AG09319 (cell line): ENCODE data around the gene PLAAT5.
"Not testable (repeated sequence)": the region's sequence is repeated elsewhere in the genome, so short reads cannot be mapped to it uniquely, and the experiment has no call there.

ENCODE experiments used
- DNase-seq: peaks from one replicate; pipeline ENCODE4 v3.0.0-alpha.2; 2010; ENCODE audit warnings: low read depth; ENCODE audit errors: extremely low read depth
- CTCF ChIP-seq: IDR thresholded peaks from 2 replicates; pipeline ENCODE4 v1.5.1; 2011; ENCODE audit warnings: low read depth, mild to moderate bottlenecking, inconsistent platforms, low read length, moderate library complexity

The PLAAT5 gene

DNA sequence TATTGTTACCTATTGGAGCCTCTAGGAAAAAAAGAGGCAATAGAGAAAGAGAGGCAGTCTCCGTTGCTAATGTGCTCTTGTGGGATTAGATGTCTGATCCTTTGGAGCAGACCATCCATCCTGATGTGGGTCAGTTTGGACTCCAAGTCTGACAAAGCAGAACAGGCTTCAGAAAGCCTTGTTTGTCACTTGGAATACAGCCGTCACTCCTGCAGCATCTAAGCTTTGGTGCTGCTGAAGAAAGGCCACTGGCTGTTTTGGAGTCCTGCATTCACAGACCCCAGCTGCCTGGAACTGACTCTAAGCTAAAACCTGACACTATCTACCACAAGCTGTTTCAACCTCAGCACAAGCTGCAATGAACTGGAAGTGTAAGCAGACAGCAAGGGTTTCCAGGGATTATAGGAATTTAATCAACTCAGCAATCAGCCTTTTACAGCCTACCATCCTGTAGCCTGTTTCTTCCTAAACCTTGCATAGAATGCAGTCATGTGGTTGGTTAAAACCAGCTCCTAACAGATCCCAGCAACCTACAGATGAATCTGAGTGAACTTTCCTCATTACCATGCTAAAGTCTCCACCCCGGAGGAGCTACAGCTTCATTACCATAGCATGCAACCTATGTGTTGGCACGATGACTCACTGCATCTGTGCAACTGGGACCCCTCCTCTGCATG is 42.0 kb upstream of the PLAAT5 start:
- DNase-seq, result no peak
- no peak for TF ChIP-seq CTCF

GRCh38 chr11:63532117-63532516 is 41.1 kb upstream of the PLAAT5 start:
- no peak for DNase-seq
- no peak for TF ChIP-seq CTCF

DNA sequence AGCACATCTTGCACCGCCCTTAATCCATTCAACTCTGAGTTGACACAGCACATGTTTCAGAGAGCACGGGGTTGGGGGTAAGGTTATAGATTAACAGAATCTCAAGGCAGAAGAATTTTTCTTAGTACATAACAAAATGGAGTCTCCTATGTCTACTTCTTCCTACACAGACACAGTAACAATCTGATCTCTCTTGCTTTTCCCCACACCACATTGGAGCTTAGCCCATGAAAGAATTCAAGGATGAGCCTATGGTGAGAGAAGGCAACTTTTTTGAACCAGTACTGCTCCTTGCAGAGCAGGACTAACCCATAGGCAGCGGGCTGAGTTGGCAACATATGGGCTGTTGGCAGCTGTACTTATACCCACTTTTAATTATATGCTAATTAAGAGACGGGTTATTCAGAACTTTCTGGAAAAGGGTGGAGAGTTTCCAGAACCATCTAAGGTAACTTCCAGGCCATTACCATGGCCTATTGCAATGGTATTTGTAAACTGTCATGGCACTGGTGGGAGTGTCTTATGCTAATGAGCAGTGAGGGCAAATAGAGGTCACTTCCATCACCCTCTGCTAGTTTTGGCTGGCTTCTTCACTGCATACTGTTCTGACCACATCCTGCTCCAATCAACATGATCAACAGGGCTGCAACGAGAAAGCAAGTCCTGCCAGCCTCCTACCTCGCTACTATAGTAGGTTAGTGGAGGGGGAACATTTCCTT is 40.3 kb upstream of the PLAAT5 start:
- peak; percentile 88 for DNase-seq

DNA sequence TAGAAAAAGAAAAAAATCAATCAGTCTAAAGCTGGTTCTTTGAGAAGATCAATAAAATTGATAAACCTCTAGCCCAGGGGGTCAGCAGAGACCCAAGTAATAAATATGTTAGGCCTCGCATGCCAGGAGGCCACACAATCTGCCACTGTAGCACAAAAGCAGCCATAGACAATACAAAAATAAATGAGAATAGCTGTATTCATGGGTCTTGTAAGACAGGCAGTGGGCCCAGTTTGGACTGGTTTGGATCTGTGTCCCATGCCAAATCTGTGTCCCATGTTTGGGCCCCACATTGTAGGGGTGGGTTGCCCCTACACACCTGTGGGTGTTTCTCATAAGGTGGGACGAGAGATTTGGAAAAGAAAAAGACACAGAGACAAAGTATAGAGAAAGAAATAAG is 39.1 kb upstream of the PLAAT5 start:
- TF ChIP-seq CTCF, result no peak
- DNase-seq, result no peak

- DNase-seq, result not testable (repeated sequence)
These were observed 38.4 kb upstream of the PLAAT5 start for GRCh38 chr11:63529373-63529772.

DNA sequence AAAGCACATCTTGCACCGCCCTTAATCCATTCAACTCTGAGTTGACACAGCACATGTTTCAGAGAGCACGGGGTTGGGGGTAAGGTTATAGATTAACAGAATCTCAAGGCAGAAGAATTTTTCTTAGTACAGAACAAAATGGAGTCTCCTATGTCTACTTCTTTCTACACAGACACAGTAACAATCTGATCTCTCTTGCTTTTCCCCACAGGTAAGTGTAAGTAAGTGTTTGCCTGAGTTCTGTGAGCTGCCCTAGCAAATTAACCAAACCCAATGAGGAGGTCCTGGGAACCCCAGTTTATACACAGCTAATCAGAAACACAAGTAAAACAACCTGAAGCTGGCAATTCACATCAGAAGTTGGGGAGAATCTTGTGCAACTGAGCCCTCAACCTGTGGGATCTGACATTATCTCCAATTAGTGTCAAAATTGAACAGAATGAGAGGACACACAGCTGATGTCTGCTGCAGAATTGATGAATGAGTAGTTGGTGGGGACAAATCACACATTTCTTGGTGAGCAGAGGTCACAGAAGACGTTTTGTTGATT is 37.8 kb upstream of the PLAAT5 start:
- DNase-seq, result not testable (repeated sequence)

GRCh38 chr11:63528156-63528555 is 37.2 kb upstream of the PLAAT5 start:
- not testable (repeated sequence) for DNase-seq

GRCh38 chr11:63527667-63528066 is 36.7 kb upstream of the PLAAT5 start:
- no peak for TF ChIP-seq CTCF
- DNase-seq, result no peak

GRCh38 chr11:63523151-63523550 is 32.2 kb upstream of the PLAAT5 start:
- TF ChIP-seq CTCF, result no peak
- DNase-seq, result no peak
